ENCODE results near the gene ARHGEF4.

Gene ARHGEF4, protein sequence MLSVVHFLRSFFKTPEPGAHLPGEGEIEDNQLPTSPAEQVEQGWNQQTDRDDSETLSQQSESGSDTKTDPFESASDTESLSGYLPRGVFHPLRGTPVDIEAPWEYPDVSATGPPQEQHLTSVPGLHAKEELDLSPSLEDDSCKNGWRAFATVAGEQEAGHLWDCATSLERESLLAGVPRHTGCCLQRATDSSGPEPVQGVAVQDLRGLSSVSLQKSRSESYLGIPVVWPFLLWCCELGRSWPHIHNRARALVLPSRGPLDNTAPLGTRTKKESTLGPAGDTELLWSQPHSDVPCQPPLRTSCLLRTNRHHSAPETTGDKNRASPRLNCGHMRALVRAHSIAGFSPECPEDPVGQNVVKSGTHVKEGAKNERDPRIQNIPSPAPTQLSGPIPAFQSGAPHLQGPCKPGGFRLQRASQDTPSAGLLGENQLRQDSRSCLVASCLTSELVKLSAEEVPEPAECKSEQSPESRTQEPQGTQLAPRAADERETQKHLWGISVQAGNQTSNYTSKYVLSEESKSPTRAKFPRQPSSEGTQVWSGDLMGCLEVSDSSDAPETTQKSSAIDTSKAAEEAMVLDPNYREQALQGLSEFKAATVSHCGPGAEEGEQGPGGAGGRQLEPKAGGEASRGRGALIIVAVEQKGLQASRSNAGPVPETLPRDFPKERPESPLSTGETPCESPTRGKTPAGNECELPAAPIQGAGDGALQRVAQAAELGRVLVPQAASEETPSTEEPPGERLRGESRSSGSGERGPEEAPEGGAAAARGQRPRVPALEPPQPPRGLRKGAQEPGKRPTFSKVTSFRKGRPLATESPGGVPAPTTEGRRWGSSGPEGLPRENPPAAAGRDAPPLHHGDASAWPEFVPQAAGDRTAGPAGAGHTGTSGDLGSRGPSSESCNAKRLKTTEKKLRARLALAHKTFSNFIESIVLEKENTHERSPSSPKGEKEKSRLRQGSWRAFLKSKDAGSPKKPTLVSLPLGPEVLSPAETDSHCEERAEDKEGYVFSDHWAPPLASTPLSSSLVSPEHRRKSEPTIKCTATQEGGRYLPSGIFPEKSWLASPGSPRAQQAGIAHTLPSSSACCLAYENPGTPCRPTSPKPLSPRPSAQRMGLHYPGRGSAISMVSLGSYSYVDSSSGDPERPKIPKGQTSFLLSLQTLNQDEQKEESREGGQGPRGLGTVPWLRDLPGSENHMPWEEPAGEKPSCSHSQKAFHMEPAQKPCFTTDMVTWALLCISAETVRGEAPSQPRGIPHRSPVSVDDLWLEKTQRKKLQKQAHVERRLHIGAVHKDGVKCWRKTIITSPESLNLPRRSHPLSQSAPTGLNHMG (N-terminal part only)

DNA sequence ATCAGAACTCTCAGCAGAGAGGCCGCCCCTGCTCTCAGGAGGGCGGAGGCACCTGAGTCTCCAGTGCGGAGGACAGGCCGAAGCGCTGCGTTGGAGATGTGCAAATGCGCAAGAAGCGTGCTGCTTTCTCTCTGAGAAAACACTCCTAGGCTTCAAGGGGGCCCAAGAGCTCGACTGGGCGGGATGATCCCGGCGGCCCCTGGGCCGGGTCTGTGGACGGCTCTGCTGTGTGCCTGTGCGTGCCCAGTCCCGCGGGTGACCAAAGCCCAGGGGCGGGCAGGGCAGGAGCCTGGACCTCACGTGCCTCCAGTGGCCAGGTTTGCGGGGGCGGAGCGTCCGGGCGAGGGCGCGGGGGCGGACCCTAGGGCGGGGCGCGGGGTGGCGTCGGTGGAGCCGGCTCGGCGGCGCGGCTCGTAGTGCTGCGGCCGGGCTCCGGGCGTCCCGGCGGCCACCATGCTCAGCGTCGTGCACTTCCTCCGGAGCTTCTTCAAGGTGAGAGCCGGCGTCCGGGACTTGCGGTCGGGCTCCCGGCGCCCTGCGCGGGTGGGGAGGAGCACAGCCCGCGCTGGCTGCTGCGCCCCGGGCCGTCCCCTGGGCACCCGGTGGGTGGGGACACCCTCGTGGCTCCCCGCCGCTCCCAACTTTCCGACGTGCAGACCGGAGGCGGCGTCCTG lies at the start of gene ARHGEF4:
Gene ARHGEF4 (plus strand): TSS at position 414 of the 674 bp plus-strand sequence. CDS start 40 bp downstream, at position 454.
- no peaks in the 10 kb centered on the region for H3K36me3 ChIP-seq (ENCODE audit: insufficient read depth, low read length)
- DNase-seq (ENCODE audit: low read depth, low spot score), result no peak
- no peak within 1 kb of the TSS for H3K4me3 ChIP-seq
- TF ChIP-seq FOXP2 (optimal IDR thresholded peaks at IDR 0.05; ENCODE audit: control extremely low read depth, extremely low read length, insufficient read depth) (no peak), EZH2 (IDR thresholded peaks at IDR 0.05) (peak; percentile 52), POLR2AphosphoS5 (IDR thresholded peaks at IDR 0.05; ENCODE audit: borderline replicate concordance, low read depth, low read length) (no peak)
- H3K9ac ChIP-seq (ENCODE audit: insufficient read length), result no peak within 1 kb of the TSS
- no peaks in the 10 kb centered on the region for H3K9me3 ChIP-seq (ENCODE audit: low read depth, low read length)
- H3K27ac ChIP-seq, result no peak within 1 kb of the TSS

DNA sequence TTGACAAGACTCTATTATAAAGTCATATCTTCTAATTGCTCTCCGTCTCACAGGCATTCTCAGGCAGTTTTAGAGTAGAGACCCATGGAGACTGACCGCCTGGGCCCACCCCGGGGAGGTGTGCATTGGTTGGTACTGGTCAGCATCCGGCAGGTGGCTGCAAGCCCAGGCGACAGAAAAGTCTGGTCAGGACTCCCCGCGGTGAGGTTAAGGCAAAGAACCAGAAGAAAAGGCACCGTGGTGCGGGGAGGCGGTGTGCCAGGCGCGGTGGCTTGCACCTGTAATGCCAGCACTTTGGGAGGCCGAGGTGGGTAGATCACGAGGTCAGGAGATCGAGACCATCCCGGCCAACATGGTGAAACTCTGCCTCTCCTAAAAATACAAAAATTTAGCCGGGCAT lies 48.9 kb upstream of the ARHGEF4 start:
- Histone ChIP-seq H3K9ac (ENCODE audit: insufficient read length) (no peak overlapping the region), H3K4me3 (no peak overlapping the region), H3K9me3 (ENCODE audit: low read depth, low read length) (no peaks in the 10 kb centered on the region), H3K27ac (no peak overlapping the region), H3K36me3 (ENCODE audit: insufficient read depth, low read length) (no peaks in the 10 kb centered on the region)
- no peak for DNase-seq (ENCODE audit: low read depth, low spot score)
- TF ChIP-seq POLR2AphosphoS5 (IDR thresholded peaks at IDR 0.05; ENCODE audit: borderline replicate concordance, low read depth, low read length), result no peak

DNA sequence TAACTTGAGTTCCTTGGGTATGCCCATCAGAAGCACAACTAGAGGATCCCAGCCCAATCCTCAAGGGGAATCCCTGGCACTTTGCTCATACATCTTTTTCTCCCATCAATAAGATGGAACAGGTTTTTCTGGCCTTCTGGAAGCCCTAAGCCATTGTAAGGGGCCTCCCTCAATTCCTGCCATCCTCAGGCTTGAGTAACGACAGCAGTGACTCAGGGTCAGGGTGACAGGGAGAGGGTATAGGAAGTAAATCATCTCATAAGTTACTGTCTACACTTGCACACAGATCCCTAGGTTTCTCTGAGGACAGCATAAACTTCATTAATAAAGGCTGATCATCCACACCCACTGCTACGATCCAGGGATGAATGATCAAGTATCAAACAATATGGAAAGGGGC lies 46.4 kb upstream of the ARHGEF4 start:
- no peaks in the 10 kb centered on the region for H3K9me3 ChIP-seq (ENCODE audit: low read depth, low read length)
- no peak overlapping the region for H3K27ac ChIP-seq
- TF ChIP-seq POLR2AphosphoS5 (IDR thresholded peaks at IDR 0.05; ENCODE audit: borderline replicate concordance, low read depth, low read length) (no peak), FOXP2 (optimal IDR thresholded peaks at IDR 0.05; ENCODE audit: control extremely low read depth, extremely low read length, insufficient read depth) (no peak), EZH2 (IDR thresholded peaks at IDR 0.05) (no peak)
- no peaks in the 10 kb centered on the region for H3K36me3 ChIP-seq (ENCODE audit: insufficient read depth, low read length)
- no peak overlapping the region for H3K9ac ChIP-seq (ENCODE audit: insufficient read length)
- DNase-seq (ENCODE audit: low read depth, low spot score), result no peak
- no peak overlapping the region for H3K4me3 ChIP-seq

DNA sequence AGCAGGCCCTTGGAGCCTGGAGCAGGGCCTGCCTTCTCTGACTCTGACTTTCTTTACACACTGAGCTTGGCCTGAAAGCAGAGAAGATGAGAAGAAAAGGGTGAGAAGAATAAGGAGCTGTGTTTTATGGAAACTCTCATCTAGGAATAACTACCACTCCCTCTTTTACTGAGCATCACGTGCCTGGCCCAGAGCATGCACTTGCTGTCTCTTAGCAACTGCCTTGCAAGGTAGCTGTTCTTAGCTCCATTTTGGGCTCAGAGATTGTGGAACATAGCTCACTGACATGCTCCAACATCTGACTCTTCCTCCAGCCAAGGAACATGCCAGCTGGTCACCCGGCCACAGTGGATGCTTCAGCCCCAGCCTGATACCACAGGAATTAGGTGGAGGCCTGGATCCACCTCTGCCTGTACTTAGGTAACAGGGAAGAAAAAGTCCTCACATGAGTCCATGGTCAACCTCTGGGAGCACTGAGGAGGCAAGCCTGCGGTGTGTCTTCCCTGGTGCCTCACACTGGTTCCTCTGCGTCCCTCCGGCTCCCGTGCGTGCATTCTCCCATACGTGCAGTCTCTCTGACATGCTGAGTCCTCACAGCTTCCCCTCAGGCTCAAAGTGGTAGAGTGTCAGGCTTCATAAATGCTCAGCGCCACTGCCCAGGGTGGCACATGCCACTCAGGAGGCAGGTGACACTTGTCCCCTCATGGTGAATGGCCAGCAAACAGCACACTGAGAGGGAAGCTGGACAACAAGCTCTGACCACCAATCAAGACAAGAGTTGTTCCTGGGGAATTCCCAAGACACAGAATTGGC lies 45.7 kb upstream of the ARHGEF4 start:
- Histone ChIP-seq H3K4me3 (no peak overlapping the region), H3K9ac (ENCODE audit: insufficient read length) (no peak overlapping the region), H3K9me3 (ENCODE audit: low read depth, low read length) (no peaks in the 10 kb centered on the region), H3K36me3 (ENCODE audit: insufficient read depth, low read length) (no peaks in the 10 kb centered on the region), H3K27ac (no peak overlapping the region)
- TF ChIP-seq FOXP2 (optimal IDR thresholded peaks at IDR 0.05; ENCODE audit: control extremely low read depth, extremely low read length, insufficient read depth) (no peak), EZH2 (IDR thresholded peaks at IDR 0.05) (no peak), POLR2AphosphoS5 (IDR thresholded peaks at IDR 0.05; ENCODE audit: borderline replicate concordance, low read depth, low read length) (no peak)
- DNase-seq (ENCODE audit: low read depth, low spot score), result no peak

DNA sequence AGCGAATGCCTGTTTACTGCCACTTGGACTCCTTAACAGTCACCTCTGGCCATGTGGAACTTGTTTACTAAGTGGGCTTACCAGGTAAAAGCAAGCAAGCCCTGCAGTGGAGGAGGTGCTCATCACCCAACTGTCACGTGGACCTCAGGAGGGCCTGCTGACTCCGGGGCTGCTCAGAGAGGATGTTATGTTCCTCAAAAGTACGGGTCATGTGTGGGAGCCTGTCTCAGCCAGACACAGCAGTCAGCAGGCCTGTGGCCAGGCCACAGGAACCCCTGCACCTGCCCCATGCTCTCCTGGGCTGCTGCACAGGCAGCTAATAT lies 45.1 kb upstream of the ARHGEF4 start:
- no peak for DNase-seq (ENCODE audit: low read depth, low spot score)
- H3K4me3 ChIP-seq, result no peak overlapping the region
- no peaks in the 10 kb centered on the region for H3K9me3 ChIP-seq (ENCODE audit: low read depth, low read length)
- H3K27ac ChIP-seq, result no peak overlapping the region
- H3K9ac ChIP-seq (ENCODE audit: insufficient read length), result no peak overlapping the region
- no peaks in the 10 kb centered on the region for H3K36me3 ChIP-seq (ENCODE audit: insufficient read depth, low read length)
- no peak for TF ChIP-seq FOXP2 (optimal IDR thresholded peaks at IDR 0.05; ENCODE audit: control extremely low read depth, extremely low read length, insufficient read depth)
- TF ChIP-seq POLR2AphosphoS5 (IDR thresholded peaks at IDR 0.05; ENCODE audit: borderline replicate concordance, low read depth, low read length), result no peak
- no peak for TF ChIP-seq EZH2 (IDR thresholded peaks at IDR 0.05)

DNA sequence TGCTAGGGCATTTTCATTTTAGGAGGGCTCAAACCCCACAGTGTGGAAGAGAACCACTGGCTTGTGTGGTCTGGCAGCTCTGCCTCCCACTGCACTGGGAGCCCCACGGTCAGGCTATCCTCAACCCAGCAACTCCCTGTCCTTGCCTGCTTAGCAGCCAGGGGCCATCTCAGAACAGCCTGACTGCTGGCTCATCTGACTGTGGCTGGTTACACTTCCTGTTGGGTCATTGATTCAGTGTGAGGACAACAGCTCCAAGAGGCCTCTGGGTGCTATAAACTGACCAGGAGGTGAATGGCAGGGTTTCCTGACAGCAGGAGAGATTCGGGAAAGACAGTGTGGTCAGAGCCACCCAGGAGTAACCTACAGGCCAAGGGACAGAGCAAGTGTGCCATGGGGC lies 41.3 kb upstream of the ARHGEF4 start:
- no peak for DNase-seq (ENCODE audit: low read depth, low spot score)
- H3K27ac ChIP-seq, result no peak overlapping the region
- no peaks in the 10 kb centered on the region for H3K36me3 ChIP-seq (ENCODE audit: insufficient read depth, low read length)
- no peak overlapping the region for H3K4me3 ChIP-seq
- H3K9ac ChIP-seq (ENCODE audit: insufficient read length), result no peak overlapping the region
- TF ChIP-seq FOXP2 (optimal IDR thresholded peaks at IDR 0.05; ENCODE audit: control extremely low read depth, extremely low read length, insufficient read depth) (no peak), POLR2AphosphoS5 (IDR thresholded peaks at IDR 0.05; ENCODE audit: borderline replicate concordance, low read depth, low read length) (no peak), EZH2 (IDR thresholded peaks at IDR 0.05) (no peak)
- H3K9me3 ChIP-seq (ENCODE audit: low read depth, low read length), result no peaks in the 10 kb centered on the region

DNA sequence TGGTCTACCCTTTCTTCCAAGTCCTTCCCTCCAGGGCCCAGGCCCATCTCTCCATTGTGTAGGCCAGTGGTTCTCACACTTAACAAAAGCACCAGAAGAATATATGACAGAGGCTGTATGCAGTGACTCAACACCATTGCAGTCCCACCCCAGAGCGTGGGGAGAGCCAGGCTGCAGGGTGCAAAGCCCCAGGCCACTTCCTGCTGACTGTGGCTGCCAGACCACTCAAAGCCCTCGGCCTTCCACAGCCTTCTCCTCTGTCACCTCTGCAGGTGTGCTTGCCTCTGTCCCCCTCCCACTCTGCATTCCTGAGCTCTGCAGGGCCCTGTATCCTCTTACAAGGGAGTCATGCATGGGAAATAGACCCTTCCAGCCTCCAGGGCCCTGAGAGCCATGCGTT lies 40.4 kb upstream of the ARHGEF4 start:
- Histone ChIP-seq H3K9ac (ENCODE audit: insufficient read length) (no peak overlapping the region), H3K36me3 (ENCODE audit: insufficient read depth, low read length) (no peaks in the 10 kb centered on the region), H3K27ac (no peak overlapping the region), H3K9me3 (ENCODE audit: low read depth, low read length) (no peaks in the 10 kb centered on the region), H3K4me3 (no peak overlapping the region)
- TF ChIP-seq EZH2 (IDR thresholded peaks at IDR 0.05) (no peak), FOXP2 (optimal IDR thresholded peaks at IDR 0.05; ENCODE audit: control extremely low read depth, extremely low read length, insufficient read depth) (no peak), POLR2AphosphoS5 (IDR thresholded peaks at IDR 0.05; ENCODE audit: borderline replicate concordance, low read depth, low read length) (no peak)
- no peak for DNase-seq (ENCODE audit: low read depth, low spot score)

Data from SK-N-MC (cell line).